Smooth muscle cell (in vitro differentiated cells): ENCODE measurements around the gene HHAT. TPM values are rescaled to one million over a fixed set of nuclear protein-coding genes. Genes with fewer than 3 reads are reported as not detected.

Experiments
- DNase-seq: peaks from one replicate; lab custom pipeline; 2025; ENCODE audit not compliant: unreplicated experiment; lab: John Stamatoyannopoulos, UW
- H2AFZ ChIP-seq: fragments of 200-600 bp; sonication (generic); 2 replicates; pipeline ENCODE4 v1.6.0; 2016; ENCODE audit warnings: antibody characterized with exemption, low read depth, mild to moderate bottlenecking
- H3F3A ChIP-seq: fragments of 200-600 bp; sonication (generic); 2 replicates; pipeline ENCODE4 v1.6.0; 2017; ENCODE audit warnings: antibody characterized with exemption, low read depth
- H3K27ac ChIP-seq: fragments of 200-600 bp; sonication (generic); 2 replicates; pipeline ENCODE4 v1.5.1; 2016; ENCODE audit warnings: low read depth, mild to moderate bottlenecking
- H3K27me3 ChIP-seq: fragments of 200-600 bp; sonication (generic); 2 replicates; pipeline ENCODE4 v1.6.1; 2016; ENCODE audit warnings: low read depth, mild to moderate bottlenecking
- H3K36me3 ChIP-seq: fragments of 200-600 bp; sonication (generic); 2 replicates; pipeline ENCODE4 v1.5.1; 2016; ENCODE audit warnings: low read depth
- H3K4me1 ChIP-seq: fragments of 200-600 bp; sonication (generic); 2 replicates; pipeline ENCODE4 v1.5.1; 2016; ENCODE audit warnings: low read depth
- H3K4me2 ChIP-seq: fragments of 200-600 bp; sonication (generic); 2 replicates; pipeline ENCODE4 v1.6.0; 2016; ENCODE audit warnings: mild to moderate bottlenecking
- H3K4me3 ChIP-seq: fragments of 200-600 bp; sonication (generic); 2 replicates; pipeline ENCODE4 v1.5.1; 2016; ENCODE audit warnings: mild to moderate bottlenecking
- H3K79me2 ChIP-seq: fragments of 200-600 bp; sonication (generic); 2 replicates; pipeline ENCODE4 v1.6.0; 2016; ENCODE audit warnings: low read depth, mild to moderate bottlenecking
- H3K9ac ChIP-seq: fragments of 200-600 bp; sonication (generic); 2 replicates; pipeline ENCODE4 v1.6.0; 2016; ENCODE audit warnings: low read depth
- H3K9me3 ChIP-seq: fragments of 200-600 bp; sonication (generic); replicated peaks from 2 replicates; pipeline ENCODE4 v1.5.1; 2016; ENCODE audit warnings: low read depth
- H4K20me1 ChIP-seq: fragments of 200-600 bp; sonication (generic); 2 replicates; pipeline ENCODE4 v1.6.0; 2016; ENCODE audit warnings: low read depth
- WGBS: methylation state at CpG from one replicate; pipeline ENCODE4 v1.1.7; 2016; ENCODE audit warnings: low lambda C conversion rate; 5-methylcytosine and 5-hydroxymethylcytosine counted together
- polyA plus RNA-seq: library from polyadenylated mRNA; unstranded; fragments of >200 nt; fragmentation: Nextera tagmentation; extraction: Ambion mirVana; gene quantifications from 2 replicates; pipeline ENCODE4 v1.2.1, GENCODE V29; 2016
- total RNA-seq: library from RNA; depleted of rRNA; stranded (reverse); fragments of >200 nt; gene quantifications from 2 replicates; pipeline ENCODE4 v1.2.3, GENCODE V29; 2014
- TF ChIP-seq, protein P1 (sequence below): fragments of 200-600 bp; sonication (generic); IDR thresholded peaks from 2 replicates; pipeline ENCODE4 v1.5.1; 2017; ENCODE audit warnings: borderline replicate concordance, mild to moderate bottlenecking, antibody characterized with exemption; ENCODE audit not compliant: insufficient read depth, poor library complexity, severe bottlenecking

The HHAT gene
- total and polyA plus RNA-seq, 2 experiments from 2014 or later = 4.6 to 9.8 TPM

DNA sequence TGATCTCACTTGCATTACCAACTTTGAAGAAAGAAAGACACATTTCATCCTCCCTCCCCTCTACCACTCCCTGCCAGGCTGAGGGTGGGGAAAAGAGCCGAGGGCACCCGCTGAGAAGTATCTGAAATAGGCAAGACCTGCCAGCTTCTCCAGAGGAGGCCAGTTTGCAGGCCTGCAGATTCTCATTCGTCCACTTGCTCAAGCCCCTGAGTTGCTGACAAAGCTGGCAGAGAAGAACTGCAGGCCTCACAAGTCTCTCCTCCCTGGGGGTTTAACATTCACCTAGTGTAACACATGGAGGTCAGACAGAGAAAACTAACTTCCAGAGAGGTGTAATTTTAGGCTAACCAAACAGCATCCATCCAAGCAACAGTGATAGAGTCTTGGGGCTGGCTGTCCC, 376.4 kb downstream of the HHAT start:
- no peak for DNase-seq
- WGBS = 82% methylated on average over 3 of the region's 3 CpGs
- TF ChIP-seq, protein P1, sequence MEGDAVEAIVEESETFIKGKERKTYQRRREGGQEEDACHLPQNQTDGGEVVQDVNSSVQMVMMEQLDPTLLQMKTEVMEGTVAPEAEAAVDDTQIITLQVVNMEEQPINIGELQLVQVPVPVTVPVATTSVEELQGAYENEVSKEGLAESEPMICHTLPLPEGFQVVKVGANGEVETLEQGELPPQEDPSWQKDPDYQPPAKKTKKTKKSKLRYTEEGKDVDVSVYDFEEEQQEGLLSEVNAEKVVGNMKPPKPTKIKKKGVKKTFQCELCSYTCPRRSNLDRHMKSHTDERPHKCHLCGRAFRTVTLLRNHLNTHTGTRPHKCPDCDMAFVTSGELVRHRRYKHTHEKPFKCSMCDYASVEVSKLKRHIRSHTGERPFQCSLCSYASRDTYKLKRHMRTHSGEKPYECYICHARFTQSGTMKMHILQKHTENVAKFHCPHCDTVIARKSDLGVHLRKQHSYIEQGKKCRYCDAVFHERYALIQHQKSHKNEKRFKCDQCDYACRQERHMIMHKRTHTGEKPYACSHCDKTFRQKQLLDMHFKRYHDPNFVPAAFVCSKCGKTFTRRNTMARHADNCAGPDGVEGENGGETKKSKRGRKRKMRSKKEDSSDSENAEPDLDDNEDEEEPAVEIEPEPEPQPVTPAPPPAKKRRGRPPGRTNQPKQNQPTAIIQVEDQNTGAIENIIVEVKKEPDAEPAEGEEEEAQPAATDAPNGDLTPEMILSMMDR = no peak
- H3K4me3 ChIP-seq = no peak overlapping the region
- no peak overlapping the region for H3K27ac ChIP-seq
- no peaks in the 10 kb centered on the region for H3K79me2 ChIP-seq
- H4K20me1 ChIP-seq = no peaks in the 10 kb centered on the region
- peaks cover 12% of the 10 kb centered on the region for H3K27me3 ChIP-seq
- no peaks in the 10 kb centered on the region for H3F3A ChIP-seq
- no peak overlapping the region for H3K4me2 ChIP-seq
- peaks cover 15% of the 10 kb centered on the region for H3K4me1 ChIP-seq
- no peaks in the 10 kb centered on the region for H3K36me3 ChIP-seq
- no peak overlapping the region for H2AFZ ChIP-seq
- no peaks in the 10 kb centered on the region for H3K9me3 ChIP-seq
- no peak overlapping the region for H3K9ac ChIP-seq

DNA sequence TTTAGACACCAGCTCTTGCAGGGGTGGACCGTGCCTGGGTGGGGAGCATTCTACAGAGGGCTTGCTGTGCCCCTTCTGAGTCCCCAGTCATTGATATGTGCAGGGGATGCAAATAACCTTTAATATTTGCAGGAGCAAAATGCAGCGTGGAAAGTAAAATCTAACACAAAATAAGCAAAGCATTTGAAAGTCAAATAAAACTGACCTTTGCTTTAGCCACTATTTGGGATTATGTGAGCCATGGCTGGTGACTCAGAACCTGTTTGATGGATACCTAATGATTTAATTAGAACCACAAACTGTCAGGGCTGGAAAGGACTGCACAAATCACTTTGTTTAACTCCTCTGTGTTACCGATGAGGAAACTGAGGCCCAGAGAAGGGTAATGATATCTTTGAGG, 377.5 kb downstream of the HHAT start:
- H3K4me3 ChIP-seq = no peak overlapping the region
- H3K36me3 ChIP-seq = no peaks in the 10 kb centered on the region
- H3F3A ChIP-seq = no peaks in the 10 kb centered on the region
- no peaks in the 10 kb centered on the region for H4K20me1 ChIP-seq
- H3K79me2 ChIP-seq = no peaks in the 10 kb centered on the region
- no peak overlapping the region for H2AFZ ChIP-seq
- TF ChIP-seq, protein P1 = no peak
- DNase-seq = no peak
- peaks cover 15% of the 10 kb centered on the region for H3K4me1 ChIP-seq
- H3K4me2 ChIP-seq = no peak overlapping the region
- H3K9ac ChIP-seq = no peak overlapping the region
- peaks cover 12% of the 10 kb centered on the region for H3K27me3 ChIP-seq
- no peak overlapping the region for H3K27ac ChIP-seq
- WGBS = 92% methylated on average over 3 of the region's 3 CpGs
- H3K9me3 ChIP-seq = no peaks in the 10 kb centered on the region

DNA sequence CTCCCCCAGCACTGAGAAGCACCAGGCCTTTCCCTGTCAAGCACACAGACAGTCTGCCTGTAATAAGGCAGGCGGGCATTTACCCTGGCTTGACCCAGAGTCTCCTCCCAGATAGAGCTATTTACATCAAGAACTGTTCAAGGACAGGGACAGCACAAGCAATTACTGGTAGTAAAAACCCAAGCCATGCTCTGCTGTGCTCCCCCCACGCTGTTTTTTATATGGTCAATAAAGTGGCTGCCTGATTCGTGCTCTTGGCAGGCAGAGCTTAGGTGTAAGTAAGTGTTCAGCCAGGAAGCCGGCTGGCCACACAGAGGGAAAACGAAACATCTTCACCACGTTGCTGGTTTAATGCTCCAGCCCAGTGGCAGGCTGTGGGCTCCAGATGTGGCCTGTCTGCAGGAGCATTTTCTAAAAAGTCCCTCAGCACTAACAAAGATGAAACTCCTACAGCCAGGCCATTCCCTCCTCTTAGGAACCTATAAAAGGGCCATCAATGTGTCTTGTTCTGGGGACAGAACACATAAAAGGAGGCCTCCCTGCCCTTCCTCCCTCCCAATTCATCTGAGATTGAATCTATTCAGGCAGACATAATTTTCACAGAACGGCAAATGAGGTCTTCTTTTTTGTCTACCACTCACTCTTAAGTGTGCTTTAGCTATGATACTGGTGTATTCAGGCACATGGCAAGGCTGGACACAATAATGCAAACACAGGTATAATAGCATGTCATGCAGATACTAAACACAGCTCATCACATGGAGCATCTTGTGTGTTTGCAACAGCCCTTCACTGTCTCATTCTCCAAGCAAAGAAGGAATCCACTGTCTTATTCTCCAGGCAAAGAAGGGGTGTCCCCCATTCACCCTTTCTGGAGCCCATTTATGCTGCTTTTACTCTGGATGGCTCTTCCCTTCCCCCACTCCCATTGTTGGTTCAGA, 378.9 kb downstream of the HHAT start:
- Histone ChIP-seq H3K27ac (no peak overlapping the region), H3K4me2 (no peak overlapping the region), H3K27me3 (peaks cover 12% of the 10 kb centered on the region), H3F3A (no peaks in the 10 kb centered on the region), H3K4me1 (peaks cover 15% of the 10 kb centered on the region), H3K36me3 (no peaks in the 10 kb centered on the region), H4K20me1 (no peaks in the 10 kb centered on the region), H2AFZ (no peak overlapping the region), H3K9ac (no peak overlapping the region), H3K9me3 (no peaks in the 10 kb centered on the region), H3K79me2 (no peaks in the 10 kb centered on the region), H3K4me3 (no peak overlapping the region)
- DNase-seq = no peak
- 64% methylated on average over 7 of the region's 7 CpGs for WGBS
- TF ChIP-seq, protein P1 = no peak
